ENCODE data around the gene KLHDC4.

DNA sequence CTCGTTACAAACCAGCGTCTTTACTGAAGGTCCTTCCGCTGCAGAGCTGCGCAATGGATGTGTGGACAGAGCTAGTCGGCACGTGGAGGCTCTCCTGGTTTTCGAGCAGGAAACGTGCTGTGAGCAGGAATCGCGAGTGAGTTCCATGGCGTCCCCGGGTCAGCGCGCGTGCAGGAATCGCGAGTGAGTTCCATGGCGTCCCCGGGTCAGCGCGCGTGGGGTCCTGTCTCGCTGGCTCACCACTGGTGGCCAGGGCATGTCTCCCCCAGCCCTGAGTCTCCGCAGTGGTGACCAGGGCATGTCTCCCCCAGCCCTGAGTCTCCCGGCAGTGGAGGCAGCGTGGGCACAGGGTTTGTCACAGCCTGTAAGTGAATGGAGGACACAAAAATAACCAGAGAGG lies 62.7 kb downstream of the KLHDC4 start:
- TF ChIP-seq, protein P1, sequence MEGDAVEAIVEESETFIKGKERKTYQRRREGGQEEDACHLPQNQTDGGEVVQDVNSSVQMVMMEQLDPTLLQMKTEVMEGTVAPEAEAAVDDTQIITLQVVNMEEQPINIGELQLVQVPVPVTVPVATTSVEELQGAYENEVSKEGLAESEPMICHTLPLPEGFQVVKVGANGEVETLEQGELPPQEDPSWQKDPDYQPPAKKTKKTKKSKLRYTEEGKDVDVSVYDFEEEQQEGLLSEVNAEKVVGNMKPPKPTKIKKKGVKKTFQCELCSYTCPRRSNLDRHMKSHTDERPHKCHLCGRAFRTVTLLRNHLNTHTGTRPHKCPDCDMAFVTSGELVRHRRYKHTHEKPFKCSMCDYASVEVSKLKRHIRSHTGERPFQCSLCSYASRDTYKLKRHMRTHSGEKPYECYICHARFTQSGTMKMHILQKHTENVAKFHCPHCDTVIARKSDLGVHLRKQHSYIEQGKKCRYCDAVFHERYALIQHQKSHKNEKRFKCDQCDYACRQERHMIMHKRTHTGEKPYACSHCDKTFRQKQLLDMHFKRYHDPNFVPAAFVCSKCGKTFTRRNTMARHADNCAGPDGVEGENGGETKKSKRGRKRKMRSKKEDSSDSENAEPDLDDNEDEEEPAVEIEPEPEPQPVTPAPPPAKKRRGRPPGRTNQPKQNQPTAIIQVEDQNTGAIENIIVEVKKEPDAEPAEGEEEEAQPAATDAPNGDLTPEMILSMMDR (IDR thresholded peaks at IDR 0.05) = no peak
- TF ChIP-seq EZH2 (IDR thresholded peaks at IDR 0.05; ENCODE audit: borderline replicate concordance, insufficient read depth, low read depth, low read length, poor library complexity, severe bottlenecking) = no peak

Data from B cell (primary cell).